Activated gamma-delta T cell (primary cell): ENCODE measurements around the gene C14orf119.
"Not testable (repeated sequence)": the region's sequence is repeated elsewhere in the genome, so short reads cannot be mapped to it uniquely, and the experiment has no call there.

Experiments used
- DNase-seq: peaks from one replicate; lab custom pipeline; 2025; lab: John Stamatoyannopoulos, UW

Gene C14orf119

GRCh38 chr14:23089498-23090253, 5.6 kb upstream of the C14orf119 start:
- DNase-seq: no peak

DNA sequence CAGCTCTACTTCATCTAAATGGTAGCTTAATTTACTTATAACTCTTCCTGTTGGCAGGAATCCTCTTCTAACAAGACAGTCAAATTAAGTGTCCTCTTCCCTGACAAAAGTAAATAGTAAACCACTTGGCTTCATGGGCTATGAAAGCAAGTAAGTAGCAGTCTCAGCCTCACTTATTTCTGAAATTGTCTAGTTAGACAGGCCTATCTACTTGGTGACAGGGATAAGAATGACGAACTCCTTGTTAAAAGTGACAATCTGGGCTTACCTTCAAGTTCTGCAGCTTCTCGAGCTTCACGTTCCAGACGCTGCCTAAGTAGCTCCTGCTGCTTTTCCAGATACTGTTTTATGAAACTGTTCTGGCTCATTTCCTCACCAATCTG, 5.1 kb upstream of the C14orf119 start:
- DNase-seq: no peak

DNA sequence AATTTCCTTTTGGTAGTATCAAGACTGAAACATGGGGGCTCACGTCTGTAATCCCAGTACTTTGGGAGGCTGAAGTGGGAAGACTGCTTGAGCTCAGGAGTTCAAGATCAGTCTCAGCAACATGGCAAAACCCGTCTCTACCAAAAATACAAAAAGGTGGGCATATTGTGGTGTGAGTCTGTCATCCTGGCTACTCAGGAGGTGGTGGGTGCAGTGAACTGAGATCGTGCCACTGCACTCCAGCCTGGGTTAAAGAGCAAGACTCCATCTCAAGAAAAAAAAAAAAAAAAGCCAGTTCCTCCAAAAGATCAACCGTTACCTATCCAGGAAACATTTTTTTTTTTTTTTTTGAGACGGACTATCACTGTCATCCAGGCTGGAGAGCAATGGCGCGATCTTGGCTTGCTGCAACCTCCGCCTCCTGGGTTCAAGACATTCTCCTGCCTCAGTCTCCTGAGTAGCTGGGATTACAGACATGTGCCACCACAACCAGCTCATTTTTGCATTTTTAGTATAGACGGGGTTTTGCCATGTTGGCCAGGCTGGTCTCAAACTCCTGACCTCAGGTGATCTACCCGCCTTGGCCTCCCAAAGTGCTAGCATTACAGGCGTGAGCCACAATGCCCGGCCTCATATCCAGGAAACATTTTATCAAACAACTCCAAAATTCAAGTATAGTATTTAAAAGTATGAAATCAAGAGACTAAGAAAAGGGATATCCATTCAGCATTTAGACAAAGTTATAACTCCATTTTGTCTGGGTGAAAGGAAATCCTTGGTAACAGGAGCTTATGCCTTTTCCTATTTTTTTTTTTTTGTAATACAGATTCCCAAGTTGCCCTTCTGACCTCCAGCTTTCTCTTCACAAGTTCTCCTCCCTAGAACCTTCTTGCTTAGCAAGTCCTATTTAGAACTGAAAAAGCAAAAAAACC, 3.7 kb upstream of the C14orf119 start:
- no peak for DNase-seq

DNA sequence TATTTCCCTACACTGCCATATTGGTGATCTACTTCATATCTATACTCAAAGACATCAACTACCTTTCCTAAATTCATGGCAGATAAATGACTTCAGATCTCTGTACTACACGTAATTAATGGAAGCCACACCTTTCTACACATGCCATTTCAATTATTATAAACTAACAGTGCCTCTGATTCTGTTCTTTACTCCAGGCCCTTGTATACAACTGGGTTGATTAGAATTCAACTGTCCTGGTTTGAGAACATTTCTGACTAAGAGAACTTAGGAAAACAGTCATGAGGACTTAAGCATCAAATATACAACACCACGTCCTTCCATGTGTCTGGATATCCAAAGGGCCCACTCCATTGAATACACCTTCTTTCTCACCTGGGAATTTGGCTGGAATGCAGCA, 2.2 kb upstream of the C14orf119 start:
- no peak for DNase-seq

GRCh38 chr14:23093526-23093925, 1.8 kb upstream of the C14orf119 start:
- no peak for DNase-seq

GRCh38 chr14:23093991-23094665, 1.2 kb upstream of the C14orf119 start:
- no peak for DNase-seq

GRCh38 chr14:23094666-23095195, 574 bp upstream of the C14orf119 start, which contains the start of gene ACIN1:
TSS of gene ACIN1 (minus strand) at chr14:23095136. CDS start at chr14:23095112, 24 bp downstream.
- no peak for DNase-seq

DNA sequence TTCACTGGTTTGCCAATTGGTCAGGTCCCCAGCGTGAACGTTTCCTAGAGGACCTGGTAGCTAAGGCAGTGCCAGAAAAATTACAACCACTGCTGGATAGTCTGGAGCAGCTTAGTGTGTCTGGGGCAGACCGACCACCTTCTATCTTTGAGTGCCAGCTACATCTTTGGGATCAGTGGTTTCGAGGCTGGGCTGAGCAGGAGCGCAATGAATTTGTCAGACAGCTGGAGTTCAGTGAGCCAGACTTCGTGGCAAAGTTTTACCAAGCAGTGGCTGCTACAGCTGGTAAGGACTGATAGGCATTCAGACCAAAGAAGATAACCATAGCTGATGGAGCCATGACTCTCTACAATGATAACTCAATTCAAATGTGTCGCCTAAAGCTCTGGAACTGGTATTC, 2.5 kb downstream of the C14orf119 start:
- DNase-seq: no peak

GRCh38 chr14:23099212-23099861, 4.0 kb downstream of the C14orf119 start:
- DNase-seq: no peak

GRCh38 chr14:23101213-23101970, 6.1 kb downstream of the C14orf119 start:
- no peak for DNase-seq

GRCh38 chr14:23101986-23102625, 6.8 kb downstream of the C14orf119 start:
- DNase-seq: no peak

DNA sequence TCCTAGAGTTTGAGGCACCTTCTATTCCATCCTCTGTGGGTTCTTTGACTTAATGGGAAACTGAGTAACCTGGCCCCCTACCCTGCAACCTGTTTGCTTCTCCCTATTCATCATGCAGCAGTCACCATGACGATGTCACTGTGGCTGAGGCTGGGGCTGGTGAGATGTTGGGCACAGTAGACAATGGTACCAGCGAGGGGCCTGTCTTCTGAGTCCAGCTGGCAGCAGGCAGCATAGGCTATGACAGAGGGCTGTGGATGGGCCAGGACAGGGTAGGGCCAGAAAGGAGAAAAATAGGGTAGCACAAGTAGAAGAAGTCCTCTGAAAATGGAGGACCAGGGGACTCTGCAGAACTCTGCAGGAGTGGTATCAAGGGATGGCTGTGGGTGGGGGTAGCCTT, 7.5 kb downstream of the C14orf119 start:
- DNase-seq: no peak

DNA sequence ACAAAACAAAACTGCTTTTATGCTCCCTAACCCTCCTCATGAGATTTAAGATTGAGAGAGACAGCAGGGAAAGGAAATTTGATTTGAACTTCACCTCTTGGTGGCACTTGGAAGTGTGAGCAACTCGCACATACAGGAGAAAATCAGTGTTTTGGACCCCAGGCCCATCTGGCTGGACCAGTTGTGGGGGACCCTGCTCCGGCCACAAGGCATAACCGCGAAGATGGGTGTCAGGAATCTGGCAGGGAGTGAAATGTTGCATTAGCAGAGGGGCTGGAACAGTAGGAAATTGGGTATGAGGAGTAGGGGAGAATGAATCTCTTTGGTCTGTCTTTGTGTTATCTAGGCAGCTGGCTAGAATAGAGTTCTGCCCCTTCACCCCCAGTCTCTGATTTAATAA, 8.3 kb downstream of the C14orf119 start:
- no peak for DNase-seq

GRCh38 chr14:23104070-23104590, 8.8 kb downstream of the C14orf119 start:
- DNase-seq: no peak

DNA sequence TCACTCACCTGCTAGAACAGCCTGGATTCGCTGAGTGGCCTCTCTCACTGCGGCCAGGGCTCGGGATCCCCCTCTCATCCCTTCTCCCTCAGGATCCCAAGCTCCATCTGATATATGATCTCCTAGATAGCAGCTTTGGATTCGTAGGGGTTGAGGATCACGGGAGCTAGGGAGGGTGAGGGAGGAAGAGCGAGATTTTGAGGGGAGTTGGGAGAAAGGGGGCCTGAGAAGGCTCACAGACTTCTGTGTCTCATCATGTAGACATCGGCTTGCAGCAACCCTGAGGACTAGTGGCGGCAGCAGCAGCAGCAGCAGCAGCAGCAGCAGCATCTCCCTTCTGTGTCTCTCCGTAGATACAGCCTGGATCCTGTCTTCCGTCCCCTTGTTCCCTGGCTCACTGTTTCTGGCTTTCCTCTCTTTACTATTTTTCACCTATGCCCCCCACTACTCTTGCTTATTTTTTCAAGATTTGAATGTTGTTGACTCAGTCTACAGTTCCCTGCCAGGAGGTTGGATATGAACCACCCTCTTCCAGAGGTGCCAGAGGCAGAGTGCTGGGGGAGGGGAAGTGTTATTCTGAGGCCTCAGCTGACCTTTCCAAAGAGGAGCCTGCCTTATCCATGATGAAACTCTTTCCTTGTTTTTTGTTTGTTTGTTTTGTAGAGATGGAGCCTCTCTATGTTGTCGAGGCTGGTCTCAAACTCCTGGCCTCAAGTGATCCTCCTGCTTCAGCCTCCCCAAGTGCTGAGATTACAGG, 9.5 kb downstream of the C14orf119 start, which contains the start of gene CIROP:
CIROP (minus strand) TSS at position 399 of the 757 bp plus-strand sequence; CDS start at position 330, 69 bp downstream.
- no peak for DNase-seq

GRCh38 chr14:23105348-23105824, 10.1 kb downstream of the C14orf119 start:
- no peak for DNase-seq

- no peak for DNase-seq
Measured at GRCh38 chr14:23106747-23107045, 11.4 kb downstream of the C14orf119 start.

DNA sequence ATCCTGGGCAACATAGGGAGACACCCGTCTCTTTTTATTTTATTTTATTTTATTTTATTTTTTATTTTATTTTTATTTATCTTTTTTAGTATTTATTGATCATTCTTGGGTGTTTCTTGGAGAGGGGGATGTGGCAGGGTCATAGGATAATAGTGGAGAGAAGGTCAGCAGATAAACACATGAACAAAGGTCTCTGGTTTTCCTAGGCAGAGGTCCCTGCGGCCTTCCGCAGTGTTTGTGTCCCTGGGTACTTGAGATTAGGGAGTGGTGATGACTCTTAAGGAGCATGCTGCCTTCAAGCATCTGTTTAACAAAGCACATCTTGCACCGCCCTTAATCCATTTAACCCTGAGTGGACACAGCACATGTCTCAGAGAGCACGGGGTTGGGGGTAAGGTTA, 12.3 kb downstream of the C14orf119 start:
- not testable (repeated sequence) for DNase-seq

- DNase-seq: not testable (repeated sequence)
Measured at GRCh38 chr14:23108169-23108568, 12.9 kb downstream of the C14orf119 start.
